ENCODE results near the gene ZC3H10.

GRCh38 chr12:56104815-56105608, 13.1 kb upstream of the ZC3H10 start:
- TF ChIP-seq CTCF (IDR thresholded peaks at IDR 0.05 in 2 of 3, conservative IDR thresholded peaks at IDR 0.05 in 1 of 3; ENCODE audit: borderline replicate concordance in 1 of 3, insufficient read depth in 1 of 3, low read depth in 2 of 3, low read length in 2 of 3) (no peak), EZH2 (IDR thresholded peaks at IDR 0.05) (no peak), MAX (IDR thresholded peaks at IDR 0.05) (peak; percentile 76), POLR2AphosphoS5 (IDR thresholded peaks at IDR 0.05; ENCODE audit: low read depth, low read length) (0 out of 2 replicates have a peak, but pooled peaks have one; percentile 5)
